Astrocyte (in vitro differentiated cells and primary cell): ENCODE data around the gene FAM3C.

Experiments
- CTCF ChIP-seq: IDR thresholded peaks from 2 replicates; pipeline ENCODE4 v1.5.1; 2011; ENCODE audit warnings: low read depth, mild to moderate bottlenecking, inconsistent platforms, low read length, moderate library complexity; ENCODE audit not compliant: insufficient read depth
- EZH2 ChIP-seq: IDR thresholded peaks from 2 replicates; pipeline ENCODE4 v1.6.1; 2012; ENCODE audit warnings: mild to moderate bottlenecking, low read length, inconsistent platforms; ENCODE audit not compliant: insufficient read depth

GRCh38 chr7:121390109-121390508 is 6.0 kb downstream of the FAM3C start:
- no peak for TF ChIP-seq EZH2
- TF ChIP-seq CTCF, result no peak
